Frontal cortex (tissue), 4 donors: ENCODE results near the gene STK32B. TPM values are rescaled to one million over a fixed set of nuclear protein-coding genes. Genes with fewer than 3 reads are reported as not detected.
"Not testable (repeated sequence)": the region's sequence is repeated elsewhere in the genome, so short reads cannot be mapped to it uniquely, and the experiment has no call there.

Experiments
- DNase-seq, 2 donors: peaks; one replicate each; pipeline ENCODE4 v3.0.0; 2012; ENCODE audit warnings: low spot score in 2 of 2
- FAIRE-seq: peaks from 2 replicates; lab custom pipeline; 2012; peaks lifted over from hg19 to GRCh38; lab: Jason Lieb, UNC
- total RNA-seq: library from RNA; depleted of rRNA; stranded (reverse); fragments of >200 nt; gene quantifications from one replicate; pipeline ENCODE4 v1.2.3, GENCODE V29; 2014
- donor health status: control.
- donor health status: control.
- donor health status: control.

STK32B gene
- total RNA-seq, 1 donor from 2014 or later, result 57.5 TPM

DNA sequence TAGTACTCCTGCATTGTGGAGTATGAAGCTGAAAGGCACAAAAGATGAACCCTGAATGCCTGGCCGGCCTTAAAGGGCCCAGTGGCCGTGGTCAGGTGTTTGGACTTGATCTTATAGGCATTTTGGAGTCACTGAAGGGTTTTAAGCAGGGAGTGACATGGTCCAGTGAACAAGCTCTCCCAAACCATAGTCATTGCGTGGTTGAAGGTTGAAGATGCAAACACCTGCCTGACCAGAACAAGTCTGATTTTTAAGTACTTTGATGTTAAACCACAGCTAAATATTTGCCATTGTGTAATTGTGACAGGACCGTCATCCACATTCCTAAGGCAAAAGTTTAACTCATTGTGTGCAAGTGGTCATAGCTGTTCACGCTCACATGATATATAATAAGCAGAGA is 3.3 kb downstream of the STK32B start:
- DNase-seq, result no peak
- FAIRE-seq, result no peak

GRCh38 chr4:5055411-5055810 is 4.1 kb downstream of the STK32B start:
- DNase-seq, result no peak
- no peak for FAIRE-seq

DNA sequence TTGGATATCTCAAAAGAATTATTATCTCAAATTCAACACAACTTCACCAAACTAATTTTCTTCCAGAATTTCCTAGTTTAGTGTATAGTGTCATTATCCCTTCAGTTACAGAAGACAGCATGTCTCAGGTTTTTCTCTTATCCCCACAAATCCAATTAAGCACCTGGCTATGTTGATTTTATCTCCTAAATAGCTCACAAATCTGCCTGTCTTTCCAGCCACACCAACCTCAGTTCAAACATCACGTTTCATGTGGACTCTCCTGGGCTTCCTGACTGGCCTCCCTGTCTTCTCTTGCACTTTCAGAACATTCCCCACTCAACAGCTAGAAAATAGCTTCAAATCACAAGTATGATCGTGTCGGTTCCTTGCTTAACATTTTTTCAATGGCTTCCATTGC is 14.8 kb downstream of the STK32B start:
- FAIRE-seq (no peak), DNase-seq (no peak)

GRCh38 chr4:5066968-5067367 is 15.7 kb downstream of the STK32B start:
- not testable (repeated sequence) for FAIRE-seq, DNase-seq

DNA sequence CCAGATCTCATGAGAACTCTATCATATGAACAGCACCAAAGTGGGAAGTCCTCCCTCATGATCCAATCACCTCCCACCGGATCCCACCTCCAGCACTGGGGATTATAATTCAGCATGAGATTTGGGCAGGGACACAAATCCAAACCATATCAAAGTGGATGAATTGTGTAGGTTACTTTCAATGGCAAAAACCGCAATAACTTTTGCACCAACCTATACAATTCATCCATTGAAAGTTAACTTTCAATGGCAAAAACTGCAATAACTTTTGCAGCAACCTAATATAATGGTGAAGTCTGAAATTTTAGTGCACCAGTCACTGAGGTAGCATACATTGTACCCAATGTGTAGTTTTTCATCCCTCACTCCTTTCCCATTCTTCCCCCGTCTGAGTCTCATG is 16.6 kb downstream of the STK32B start:
- FAIRE-seq, result no peak
- no peak for DNase-seq

- FAIRE-seq (no peak), DNase-seq (no peak)
Measured at GRCh38 chr4:5069901-5070300, 18.6 kb downstream of the STK32B start.

DNA sequence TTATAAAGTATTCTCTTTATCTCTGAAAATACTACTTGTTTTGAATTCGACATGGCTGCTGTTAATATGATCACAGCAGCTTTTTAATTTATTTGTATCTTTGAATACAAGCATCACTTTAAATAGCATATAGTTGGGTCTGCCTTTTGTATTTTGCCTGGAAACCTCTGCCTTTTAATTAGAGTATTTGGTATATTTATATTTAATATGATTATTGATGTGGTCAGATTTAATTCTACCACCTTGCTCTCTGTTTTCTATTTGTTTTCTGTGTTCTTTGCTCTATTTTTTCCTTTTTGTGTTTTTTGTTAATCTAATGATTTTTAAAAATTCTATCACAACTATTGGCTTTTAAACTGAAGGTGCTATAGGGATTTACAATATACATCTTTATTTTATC is 21.7 kb downstream of the STK32B start:
- no peak for DNase-seq
- FAIRE-seq, result no peak

- no peak for FAIRE-seq
- DNase-seq, result no peak
Measured at GRCh38 chr4:5078009-5078408, 26.7 kb downstream of the STK32B start.

DNA sequence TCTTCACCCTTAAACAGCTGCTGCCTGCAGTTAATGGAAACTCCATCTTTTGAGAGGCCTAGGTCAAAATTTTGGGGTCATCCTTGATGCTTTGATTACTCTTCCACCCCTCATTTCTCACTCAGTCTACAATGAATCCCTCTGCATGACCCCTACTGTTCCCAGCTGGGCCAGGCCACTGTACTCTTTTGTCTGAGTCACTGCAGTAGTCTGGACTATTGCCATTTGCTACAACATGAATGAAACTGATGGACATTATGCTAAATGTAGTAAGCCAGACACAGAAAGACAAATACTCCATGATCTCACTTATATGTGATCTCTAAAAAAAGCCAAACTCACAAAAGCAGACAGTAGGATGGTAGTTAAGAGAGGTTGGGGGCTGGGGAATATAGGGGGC is 28.3 kb downstream of the STK32B start:
- no peak for FAIRE-seq
- no peak for DNase-seq

DNA sequence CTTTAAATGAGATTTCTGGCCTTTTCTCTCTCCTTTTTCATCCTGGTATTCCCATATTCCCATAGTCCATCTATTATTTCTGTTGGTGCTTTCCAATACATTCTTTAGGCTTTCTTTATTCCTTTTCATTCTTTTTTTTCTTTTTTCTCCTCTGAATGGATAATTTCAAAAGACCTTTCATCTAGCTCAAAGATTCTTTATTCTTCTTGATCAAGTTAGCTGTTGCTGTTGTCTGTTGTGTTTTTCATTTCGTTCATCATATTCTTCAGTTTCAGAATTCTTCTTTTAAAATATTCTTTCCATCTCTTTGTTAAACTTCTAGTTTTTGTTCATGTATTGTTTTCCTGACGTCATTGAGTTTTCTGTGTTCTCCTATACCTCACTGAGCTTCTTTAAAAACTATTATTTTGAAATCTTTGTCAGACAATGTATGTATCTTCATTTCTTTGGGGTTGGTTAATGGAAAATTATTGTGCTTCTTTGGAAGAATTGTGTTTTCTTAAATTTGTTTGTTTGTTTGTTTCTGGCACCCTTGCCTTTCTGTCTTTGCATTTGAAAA is 30.2 kb downstream of the STK32B start:
- no peak for FAIRE-seq
- no peak for DNase-seq

- no peak for FAIRE-seq
- DNase-seq, result no peak
Measured at GRCh38 chr4:5082376-5082775, 31.1 kb downstream of the STK32B start.

GRCh38 chr4:5084911-5085475 is 33.7 kb downstream of the STK32B start:
- no peak for FAIRE-seq
- no peak for DNase-seq

DNA sequence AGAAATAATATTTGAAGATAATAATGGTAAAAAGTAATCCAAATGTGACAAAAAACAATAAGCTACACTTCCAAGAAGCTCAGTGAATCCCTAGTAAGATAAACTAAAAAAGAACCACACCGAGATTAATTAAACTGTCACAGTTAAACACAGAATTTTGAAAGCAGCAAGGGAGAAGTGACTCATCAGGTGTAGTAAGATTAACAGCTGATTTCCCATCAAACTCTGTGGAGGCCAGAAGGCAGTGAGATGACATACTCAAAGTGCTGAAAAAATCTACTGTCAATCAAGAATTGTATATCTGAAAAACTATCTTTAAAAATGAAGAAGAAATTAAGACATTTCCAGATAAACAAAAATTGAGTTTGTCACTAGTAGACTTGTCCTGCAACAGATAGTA is 35.3 kb downstream of the STK32B start:
- DNase-seq, result no peak
- FAIRE-seq, result no peak

GRCh38 chr4:5096261-5096660 is 45.0 kb downstream of the STK32B start:
- FAIRE-seq, result no peak
- no peak for DNase-seq

DNA sequence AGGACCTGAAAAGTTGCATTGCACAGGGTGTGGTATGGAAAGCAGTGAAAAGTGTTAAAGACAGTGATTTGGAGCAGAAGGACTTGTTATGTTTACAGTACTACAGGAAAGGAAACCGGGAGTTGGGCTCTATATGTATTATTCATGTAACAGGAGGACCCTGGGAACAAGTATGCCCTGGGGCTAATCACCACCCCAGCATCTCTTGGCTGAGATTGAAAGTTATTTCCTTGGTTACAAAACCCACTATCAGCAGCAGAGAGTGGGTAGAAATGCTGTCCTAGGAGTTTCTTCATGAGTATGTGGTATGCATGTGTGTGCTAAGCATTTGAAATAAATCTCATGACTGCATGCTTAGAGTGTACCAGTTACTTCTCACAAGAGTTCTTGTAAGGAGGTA is 46.9 kb downstream of the STK32B start:
- DNase-seq (no peak), FAIRE-seq (no peak)

- no peak for FAIRE-seq
- DNase-seq, result no peak
Measured at GRCh38 chr4:5100336-5100735, 49.1 kb downstream of the STK32B start.

DNA sequence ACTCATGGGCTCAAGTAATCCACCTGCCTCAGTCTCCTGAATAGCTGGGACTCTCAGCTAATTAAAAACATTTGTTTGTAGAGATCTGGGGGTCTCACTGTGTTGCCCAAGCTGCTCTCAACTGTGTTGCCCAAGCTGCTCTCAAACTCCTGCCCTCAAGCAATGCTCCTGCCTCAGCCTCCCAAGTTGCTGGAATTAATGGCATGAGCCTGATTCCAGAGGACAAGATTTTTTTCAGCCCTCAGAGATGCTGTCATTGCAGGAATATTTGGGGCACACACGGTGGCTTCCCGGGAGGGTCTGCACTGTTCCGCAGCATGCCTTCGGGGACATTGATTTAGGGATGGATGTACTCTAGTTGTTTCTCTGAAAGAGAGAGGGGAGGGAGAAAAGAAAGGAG is 49.7 kb downstream of the STK32B start:
- DNase-seq, result no peak
- FAIRE-seq, result no peak

DNA sequence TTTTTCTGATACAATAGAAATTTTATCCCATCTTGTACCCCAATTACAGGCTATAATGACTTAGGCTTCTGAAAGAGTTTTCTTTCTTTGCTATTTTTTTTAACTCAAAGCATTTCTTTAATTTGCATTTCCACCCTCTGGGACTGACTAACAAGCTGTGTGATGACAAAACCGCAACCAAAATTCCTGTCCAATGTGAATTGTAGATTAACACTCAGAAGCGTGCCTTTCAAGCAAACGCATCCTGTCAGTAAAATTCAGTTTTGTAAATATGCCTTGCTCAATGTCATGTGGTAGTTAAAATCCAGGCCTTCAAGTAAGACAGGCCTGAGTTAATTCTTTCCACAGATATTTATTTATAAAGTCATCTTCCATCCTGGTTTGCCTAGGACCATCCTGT is 50.3 kb downstream of the STK32B start:
- no peak for DNase-seq
- no peak for FAIRE-seq

DNA sequence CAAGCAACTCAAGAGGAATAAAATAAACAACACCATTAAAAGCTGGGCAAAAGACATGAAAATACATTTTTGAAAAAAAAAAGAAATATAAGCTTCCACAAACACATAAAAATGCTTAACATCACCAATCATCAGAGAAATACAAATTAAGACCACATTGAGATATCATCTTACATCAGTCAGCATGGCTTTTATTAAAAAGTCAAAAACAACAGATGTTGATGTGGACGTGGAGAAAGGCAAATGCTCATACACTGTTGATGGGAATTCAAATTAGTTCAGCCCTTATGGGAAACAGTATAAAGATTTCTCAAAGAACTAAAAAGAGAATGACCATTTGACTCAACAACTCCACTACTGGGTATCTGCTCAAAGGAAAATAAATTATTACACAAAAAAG is 59.6 kb downstream of the STK32B start:
- DNase-seq (no peak), FAIRE-seq (no peak)

DNA sequence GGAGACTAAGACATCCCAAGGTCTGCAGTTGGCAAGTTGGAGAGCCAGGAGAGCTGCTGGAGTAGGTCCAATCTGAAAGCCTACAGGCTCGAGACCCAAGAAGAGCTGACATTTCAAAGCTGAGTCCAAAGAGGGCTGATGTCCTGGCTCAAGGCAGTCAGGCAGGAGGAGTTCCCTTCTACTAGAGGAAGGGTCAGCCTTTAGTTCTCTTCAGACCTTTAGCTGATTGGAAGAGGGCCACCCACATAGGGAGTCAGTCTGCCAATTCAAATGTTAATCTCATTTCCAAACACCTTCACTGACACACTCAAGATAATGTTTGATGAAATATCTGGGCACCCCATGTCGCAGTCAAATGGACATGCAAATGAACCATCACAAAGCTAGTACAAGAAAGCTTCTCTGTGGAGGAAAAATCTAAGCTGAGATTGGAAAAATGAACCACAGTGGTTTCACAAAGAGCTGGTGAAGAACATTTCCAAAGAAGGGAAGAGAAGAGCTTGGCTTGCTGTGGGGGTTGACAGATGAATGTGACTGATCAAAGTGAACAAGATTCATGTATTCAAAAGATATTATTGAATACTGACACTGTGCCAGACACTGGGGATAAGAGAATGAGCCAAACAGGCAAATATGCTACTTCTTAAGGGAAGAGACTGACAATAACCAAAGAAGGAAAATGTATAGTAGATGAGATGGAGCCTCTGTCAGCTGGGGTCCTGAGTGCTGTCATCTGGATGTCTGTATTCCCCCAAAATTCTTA is 61.2 kb downstream of the STK32B start:
- FAIRE-seq, result no peak
- no peak for DNase-seq

- FAIRE-seq (no peak), DNase-seq (no peak)
Measured at GRCh38 chr4:5114950-5115349, 63.7 kb downstream of the STK32B start.
